Thymus (tissue), 11 donors: ENCODE measurements around the gene ATR. TPM values are rescaled to one million over a fixed set of nuclear protein-coding genes. Genes with fewer than 3 reads are reported as not detected.

Source experiments
- DNase-seq, 9 donors: peaks; one replicate each; pipeline ENCODE4 v3.0.0-alpha.2; 2013; ENCODE audit warnings: low spot score in 9 of 9, low read depth in 6 of 9, missing footprints in 1 of 9
- H3K27ac ChIP-seq, 2 donors: one replicate each; pipeline ENCODE4 v1.5.1; 2013; ENCODE audit warnings: control low read depth in 1 of 2, low read depth in 1 of 2, low read length in 1 of 2, mild to moderate bottlenecking in 1 of 2, moderate library complexity in 1 of 2
- H3K27me3 ChIP-seq, 2 donors: one replicate each; pipeline ENCODE4 v1.5.1; 2013; ENCODE audit warnings: low read length in 1 of 2; ENCODE audit not compliant: control insufficient read depth in 2 of 2, insufficient read depth in 1 of 2
- H3K36me3 ChIP-seq, 2 donors: one replicate each; pipeline ENCODE4 v1.5.1; 2013; ENCODE audit warnings: low read length in 1 of 2, mild to moderate bottlenecking in 1 of 2, moderate library complexity in 1 of 2; ENCODE audit not compliant: control insufficient read depth in 2 of 2, insufficient read depth in 2 of 2
- H3K4me1 ChIP-seq, 2 donors: one replicate each; pipeline ENCODE4 v1.5.1; 2013; ENCODE audit warnings: low read length in 2 of 2; ENCODE audit not compliant: control insufficient read depth in 2 of 2, insufficient read depth in 2 of 2
- H3K4me3 ChIP-seq, 2 donors: one replicate each; pipeline ENCODE4 v1.5.1; 2013; ENCODE audit warnings: low read length in 2 of 2, control low read depth in 1 of 2, mild to moderate bottlenecking in 1 of 2
- H3K9me3 ChIP-seq, 2 donors: one replicate each; pipeline ENCODE4 v1.5.1; 2013; ENCODE audit warnings: low read length in 1 of 2, mild to moderate bottlenecking in 1 of 2; ENCODE audit not compliant: control insufficient read depth in 2 of 2, insufficient read depth in 1 of 2
- WGBS: extraction: QIAGEN DNeasy Blood & Tissue Kit; methylation state at CpG from one replicate; pipeline ENCODE4 v1.1.7; 2013; 5-methylcytosine and 5-hydroxymethylcytosine counted together
- polyA plus RNA-seq: library from polyadenylated mRNA; stranded (reverse); fragments of 200-250 nt; gene quantifications from one replicate; pipeline ENCODE4 v1.2.3, GENCODE V29; 2013
- total RNA-seq: library from RNA; stranded (reverse); fragments of 120-200 nt; gene quantifications from one replicate; pipeline ENCODE4 v1.2.4, GENCODE V29; 2013
- donor health status: healthy.

The ATR gene
- total and polyA plus RNA-seq, 2 donors = 23.9 to 50.8 TPM

DNA sequence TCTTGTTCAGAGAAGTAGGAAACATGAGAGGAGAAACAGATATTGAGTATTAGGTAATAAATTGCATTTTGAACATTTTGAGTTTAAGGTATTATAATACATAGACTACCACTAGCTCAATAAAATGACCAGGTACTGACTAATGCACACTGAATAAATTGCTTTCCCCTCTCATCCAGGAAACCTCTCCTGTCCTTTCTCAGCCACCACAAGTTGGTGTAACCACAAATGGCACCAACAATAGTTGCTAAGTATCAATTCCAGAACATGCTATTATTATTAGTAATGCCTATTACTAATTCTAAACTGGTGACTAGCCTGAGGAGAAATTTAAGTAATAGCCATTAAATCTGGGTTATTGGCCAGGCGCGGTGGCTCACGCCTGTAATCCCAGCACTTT is 83.4 kb downstream of the ATR start:
- peaks cover 4 to 50% of the 10 kb centered on the region in 2 donors for H3K36me3 ChIP-seq
- no peak overlapping the region for H3K27ac ChIP-seq
- WGBS = 79% methylated on average over 3 of the region's 3 CpGs
- H3K9me3 ChIP-seq = no peaks in the 10 kb centered on the region
- H3K27me3 ChIP-seq = no peaks in the 10 kb centered on the region
- H3K4me3 ChIP-seq = no peak overlapping the region
- no peak for DNase-seq
- H3K4me1 ChIP-seq = no peaks in the 10 kb centered on the region

DNA sequence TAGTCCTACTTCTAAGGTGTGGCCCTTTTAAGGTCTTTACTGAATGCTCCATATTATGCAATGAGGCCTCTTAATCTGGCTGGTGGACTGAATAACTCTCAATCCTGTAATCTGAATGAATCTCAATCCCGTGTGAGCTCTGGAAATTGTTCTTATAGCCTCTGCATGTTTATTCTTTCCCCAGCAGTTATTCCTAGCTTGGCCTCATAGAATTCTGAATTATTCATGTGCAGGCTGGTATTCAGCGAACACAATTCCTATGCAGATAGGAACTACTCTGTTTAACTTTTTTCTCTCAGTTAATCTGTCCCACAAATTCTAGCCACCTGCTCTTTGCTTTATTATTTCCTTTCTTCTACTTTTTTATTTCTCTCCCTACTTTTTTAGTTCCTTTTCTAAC is 86.3 kb downstream of the ATR start:
- 96% methylated on average over 2 of the region's 2 CpGs for WGBS
- no peak overlapping the region for H3K27ac ChIP-seq
- H3K9me3 ChIP-seq = no peaks in the 10 kb centered on the region
- no peak for DNase-seq
- no peak overlapping the region for H3K4me3 ChIP-seq
- H3K36me3 ChIP-seq = peaks cover 2 to 59% of the 10 kb centered on the region in 2 donors
- no peaks in the 10 kb centered on the region for H3K4me1 ChIP-seq
- H3K27me3 ChIP-seq = no peaks in the 10 kb centered on the region

DNA sequence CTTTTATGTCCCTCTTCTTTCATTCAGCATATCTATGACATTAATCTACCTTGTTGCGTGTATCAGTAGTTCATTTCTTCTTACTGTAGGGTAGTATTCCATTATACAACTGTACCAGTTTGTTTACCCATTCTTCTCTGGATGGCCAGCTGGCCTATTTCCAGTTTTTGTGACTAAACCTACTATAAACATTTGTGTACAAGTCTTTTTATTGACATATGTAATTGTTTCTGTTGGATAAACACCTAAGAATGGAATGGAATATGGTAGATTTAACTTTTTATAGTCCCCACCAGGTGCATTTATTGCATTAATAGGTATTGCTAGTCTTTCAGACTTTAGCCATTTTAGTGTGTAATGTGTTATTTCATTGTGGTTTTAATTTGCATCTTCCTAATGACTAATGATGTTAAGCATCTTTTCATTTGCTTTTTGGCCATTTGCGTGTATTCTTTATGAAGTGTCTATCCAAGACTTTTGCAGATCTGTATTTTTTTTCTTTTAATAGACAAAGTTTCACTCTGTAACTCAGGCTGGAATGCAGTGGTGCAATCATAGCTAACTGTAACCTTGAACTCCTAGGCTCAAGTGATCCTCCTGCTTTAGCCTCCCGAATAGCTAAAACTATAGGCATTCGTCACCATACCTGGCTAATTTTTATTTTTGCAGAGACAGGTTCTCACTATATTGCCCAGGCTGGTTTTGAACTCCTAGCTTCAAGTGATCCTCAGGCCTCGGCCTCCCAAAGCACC is 88.8 kb downstream of the ATR start:
- WGBS = 98% methylated on average over 5 of the region's 5 CpGs
- DNase-seq = no peak
- H3K36me3 ChIP-seq = peaks cover 10 to 59% of the 10 kb centered on the region in 2 donors

DNA sequence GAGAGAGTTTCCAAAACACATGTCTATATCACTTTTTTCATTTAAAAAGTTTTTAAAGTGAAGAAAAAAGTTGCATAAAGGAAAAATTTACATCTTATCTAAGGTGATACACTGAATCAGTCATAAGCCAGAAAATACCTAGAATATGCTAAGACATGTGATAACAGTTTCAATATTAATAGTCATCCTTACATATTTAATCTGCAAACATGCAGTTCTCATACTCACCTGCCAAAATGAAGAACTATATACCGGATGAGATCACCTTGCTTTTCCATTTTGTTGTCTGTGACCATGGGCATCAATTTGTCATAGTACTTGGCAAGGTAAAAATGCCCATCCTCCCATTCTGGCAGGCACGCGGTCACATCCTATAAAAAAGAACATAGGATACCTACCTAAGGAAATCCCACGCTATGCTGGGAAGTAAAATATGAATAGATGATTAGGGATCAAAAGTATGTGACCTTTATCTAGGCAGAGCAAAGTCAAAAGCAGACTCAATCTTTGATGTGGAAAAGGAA is 93.6 kb downstream of the ATR start:
- Histone ChIP-seq H3K4me1 (no peaks in the 10 kb centered on the region), H3K27ac (no peak overlapping the region), H3K9me3 (peaks cover 9 to 18% of the 10 kb centered on the region in 2 donors), H3K4me3 (no peak overlapping the region), H3K36me3 (peaks cover 33 to 56% of the 10 kb centered on the region in 2 donors), H3K27me3 (no peaks in the 10 kb centered on the region)
- WGBS = 97% methylated on average over 4 of the region's 4 CpGs
- DNase-seq = no peak

More for the DNA sequence above, 88.8 kb downstream of the ATR start:
- Histone ChIP-seq H3K9me3 (no peaks in the 10 kb centered on the region), H3K4me3 (no peak overlapping the region), H3K27me3 (no peaks in the 10 kb centered on the region), H3K27ac (no peak overlapping the region), H3K4me1 (no peaks in the 10 kb centered on the region)

DNA sequence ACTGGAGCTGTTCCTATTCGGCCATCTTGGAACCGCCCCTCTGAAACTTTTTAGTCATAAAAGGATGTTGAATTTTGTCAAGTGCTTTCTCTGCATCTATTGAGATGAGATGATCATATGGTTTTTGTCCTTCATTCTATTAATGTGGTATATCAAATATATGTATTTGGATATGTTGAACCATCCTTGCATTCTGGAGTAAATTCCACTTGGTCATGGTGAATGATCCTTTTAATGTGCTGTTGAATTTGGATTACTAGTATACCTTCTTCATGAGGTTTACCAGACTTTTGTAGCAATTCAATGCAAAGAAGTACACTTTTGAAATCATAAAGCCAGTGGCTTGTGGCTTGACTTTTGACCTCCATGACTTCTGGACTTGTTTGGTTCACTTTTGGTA is 97.3 kb downstream of the ATR start:
- H3K27ac ChIP-seq = no peak overlapping the region
- no peaks in the 10 kb centered on the region for H3K27me3 ChIP-seq
- H3K36me3 ChIP-seq = peaks cover 32 to 33% of the 10 kb centered on the region in 2 donors
- WGBS = 98% methylated on average over 2 of the region's 2 CpGs
- no peak overlapping the region for H3K4me3 ChIP-seq
- DNase-seq = no peak
- H3K9me3 ChIP-seq = peaks cover 9 to 18% of the 10 kb centered on the region in 2 donors
- no peaks in the 10 kb centered on the region for H3K4me1 ChIP-seq

DNA sequence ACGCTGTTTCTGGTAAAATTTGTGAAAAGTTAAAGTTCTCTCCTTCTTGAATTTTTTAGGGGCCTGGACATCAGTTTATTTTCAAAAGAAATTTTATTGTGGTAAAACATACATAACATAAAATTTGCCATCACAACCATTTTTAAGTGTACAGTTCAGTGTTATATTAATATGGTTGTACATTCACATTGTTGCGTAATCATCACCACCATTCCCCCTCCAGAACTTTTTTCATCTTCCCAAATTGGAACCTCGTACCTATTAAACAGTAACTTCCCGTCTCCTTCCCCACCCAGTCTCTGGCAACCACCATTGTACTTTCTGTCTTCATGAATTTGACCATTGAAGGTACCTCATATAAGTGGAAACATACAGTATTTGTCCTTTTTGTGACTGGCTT is 107.7 kb downstream of the ATR start:
- H3K4me1 ChIP-seq = no peaks in the 10 kb centered on the region
- H3K4me3 ChIP-seq = no peak overlapping the region
- H3K36me3 ChIP-seq = no peaks in the 10 kb centered on the region
- H3K27ac ChIP-seq = no peak overlapping the region
- over 99% methylated on average over 4 of the region's 4 CpGs for WGBS
- H3K27me3 ChIP-seq = no peaks in the 10 kb centered on the region
- no peak for DNase-seq
- H3K9me3 ChIP-seq = peaks cover 0 to 5% of the 10 kb centered on the region in 2 donors

DNA sequence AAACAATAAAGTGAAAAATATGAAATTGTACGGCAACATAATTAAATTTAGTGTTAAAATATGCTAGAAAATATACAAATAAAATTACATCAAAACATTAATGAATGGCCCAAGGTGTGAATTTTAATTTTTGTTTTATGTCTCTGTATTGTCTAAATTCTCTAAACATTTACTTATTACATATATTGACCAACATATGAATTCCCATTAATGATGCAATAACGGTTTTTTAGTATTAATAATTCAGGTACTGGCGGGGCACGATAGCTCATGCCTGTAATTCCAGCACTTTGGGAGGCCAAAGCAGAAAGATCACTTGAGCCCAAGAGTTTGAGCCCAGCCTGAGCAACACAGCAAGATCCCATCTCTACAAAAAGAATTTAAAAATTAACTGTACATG is 110.1 kb downstream of the ATR start:
- H3K27ac ChIP-seq = no peak overlapping the region
- 98% methylated on average over 4 of the region's 4 CpGs for WGBS
- no peak for DNase-seq
- no peaks in the 10 kb centered on the region for H3K36me3 ChIP-seq
- H3K27me3 ChIP-seq = no peaks in the 10 kb centered on the region
- peaks cover 0 to 2% of the 10 kb centered on the region in 2 donors for H3K9me3 ChIP-seq
- H3K4me1 ChIP-seq = no peaks in the 10 kb centered on the region
- H3K4me3 ChIP-seq = no peak overlapping the region

DNA sequence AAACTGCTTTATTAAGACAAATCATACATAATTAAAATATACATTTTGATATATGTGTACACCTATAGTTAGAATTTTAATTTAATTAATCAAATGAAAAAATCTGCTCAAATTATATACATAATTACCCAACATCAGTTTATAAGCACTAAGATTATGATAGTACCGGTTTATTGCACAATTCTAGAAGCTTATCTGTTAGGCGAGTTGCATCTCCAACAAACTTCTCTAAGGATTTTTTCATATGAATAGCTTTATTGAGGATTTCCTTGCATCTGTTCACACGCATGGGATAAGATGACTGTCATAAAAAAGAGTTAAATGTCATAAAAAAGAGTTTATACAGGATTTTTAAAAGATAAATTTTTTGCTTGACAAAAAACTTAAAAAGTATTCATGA is 110.8 kb downstream of the ATR start:
- H3K4me3 ChIP-seq = no peak overlapping the region
- no peak overlapping the region for H3K27ac ChIP-seq
- no peaks in the 10 kb centered on the region for H3K9me3 ChIP-seq
- over 99% methylated on average over 3 of the region's 3 CpGs for WGBS
- no peaks in the 10 kb centered on the region for H3K4me1 ChIP-seq
- H3K36me3 ChIP-seq = no peaks in the 10 kb centered on the region
- no peaks in the 10 kb centered on the region for H3K27me3 ChIP-seq
- no peak for DNase-seq

DNA sequence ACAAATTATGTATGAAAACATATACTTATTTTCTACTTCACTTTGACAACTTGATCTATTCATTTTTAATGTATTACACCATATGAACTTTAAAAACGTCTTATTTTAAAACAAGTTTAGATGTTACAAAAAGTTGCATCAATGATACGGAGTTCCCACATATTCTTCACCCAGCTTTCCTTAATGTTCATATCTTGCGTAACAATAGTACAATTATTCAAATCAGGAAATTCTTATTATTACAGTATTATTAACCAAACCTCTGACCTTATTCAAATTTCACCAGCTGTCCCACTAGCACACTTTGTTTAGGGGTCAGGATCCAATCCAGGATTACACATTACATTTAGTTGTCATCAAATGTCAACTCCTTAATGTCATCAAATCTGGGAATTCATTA is 117.8 kb downstream of the ATR start:
- H3K4me3 ChIP-seq = no peak overlapping the region
- peaks cover 0 to 12% of the 10 kb centered on the region in 2 donors for H3K36me3 ChIP-seq
- H3K27me3 ChIP-seq = no peaks in the 10 kb centered on the region

More for the DNA sequence above, 117.8 kb downstream of the ATR start:
- Histone ChIP-seq H3K4me1 (no peaks in the 10 kb centered on the region), H3K27ac (no peak overlapping the region), H3K9me3 (no peaks in the 10 kb centered on the region)
- WGBS = 98% methylated on average over 3 of the region's 3 CpGs
- no peak for DNase-seq
